GM23248 (cell line): ENCODE measurements around the gene XRN2. TPM values are rescaled to one million over a fixed set of nuclear protein-coding genes. Genes with fewer than 3 reads are reported as not detected.

Source experiments
- DNase-seq: peaks from one replicate; pipeline ENCODE4 v3.0.0-alpha.2; 2015
- H2AFZ ChIP-seq: fragments of 200-600 bp; sonication (generic); 2 replicates; pipeline ENCODE4 v1.6.1; 2016; ENCODE audit warnings: antibody characterized with exemption
- H3F3A ChIP-seq: fragments of 200-600 bp; sonication (generic); 2 replicates; pipeline ENCODE4 v1.6.1; 2016; ENCODE audit warnings: mild to moderate bottlenecking, antibody characterized with exemption, mixed run types; ENCODE audit not compliant: insufficient read depth
- H3K27ac ChIP-seq: fragments of 200-600 bp; sonication (generic); 2 replicates; pipeline ENCODE4 v1.5.1; 2016; ENCODE audit warnings: mild to moderate bottlenecking
- H3K27me3 ChIP-seq: fragments of 200-600 bp; sonication (generic); replicated peaks from 2 replicates; pipeline ENCODE4 v1.6.1; 2016; ENCODE audit warnings: mild to moderate bottlenecking; ENCODE audit not compliant: insufficient read depth
- H3K36me3 ChIP-seq: fragments of 200-600 bp; sonication (generic); 2 replicates; pipeline ENCODE4 v1.6.1; 2016; ENCODE audit warnings: low read depth, mild to moderate bottlenecking
- H3K4me1 ChIP-seq: fragments of 200-600 bp; sonication (generic); 2 replicates; pipeline ENCODE4 v1.6.1; 2016; ENCODE audit warnings: mild to moderate bottlenecking; ENCODE audit not compliant: insufficient read depth
- H3K4me2 ChIP-seq: fragments of 200-600 bp; sonication (generic); one replicate; pipeline ENCODE4 v1.6.1; 2016; ENCODE audit warnings: mild to moderate bottlenecking; ENCODE audit not compliant: unreplicated experiment
- H3K4me3 ChIP-seq: fragments of 200-600 bp; sonication (generic); 2 replicates; pipeline ENCODE4 v1.5.1; 2016; ENCODE audit warnings: mild to moderate bottlenecking
- H3K79me2 ChIP-seq: fragments of 200-600 bp; sonication (generic); 2 replicates; pipeline ENCODE4 v1.6.1; 2016; ENCODE audit warnings: mild to moderate bottlenecking; ENCODE audit not compliant: insufficient read depth
- H3K9ac ChIP-seq: fragments of 200-600 bp; sonication (generic); 2 replicates; pipeline ENCODE4 v1.6.1; 2016; ENCODE audit warnings: mild to moderate bottlenecking
- H3K9me2 ChIP-seq: fragments of 200-600 bp; sonication (generic); 2 replicates; pipeline ENCODE4 v1.6.1; 2016; ENCODE audit warnings: mixed run types, mild to moderate bottlenecking, moderate library complexity; ENCODE audit not compliant: insufficient read depth
- H3K9me3 ChIP-seq: fragments of 200-600 bp; sonication (generic); one replicate; pipeline ENCODE4 v1.6.1; 2017; ENCODE audit warnings: low read depth
- H4K20me1 ChIP-seq: fragments of 200-600 bp; sonication (generic); 2 replicates; pipeline ENCODE4 v1.6.0; 2016; ENCODE audit not compliant: insufficient read depth
- EZH2 ChIP-seq: fragments of 200-600 bp; sonication (generic); IDR thresholded peaks from 2 replicates; pipeline ENCODE4 v1.6.1; 2018; ENCODE audit warnings: antibody characterized with exemption, mild to moderate bottlenecking; ENCODE audit not compliant: insufficient read depth, poor library complexity, severe bottlenecking
- EZH2phosphoT487 ChIP-seq: fragments of 200-600 bp; sonication (generic); IDR thresholded peaks from 2 replicates; pipeline ENCODE4 v1.6.1; 2018; ENCODE audit warnings: antibody characterized with exemption, moderate library complexity, mild to moderate bottlenecking, low read depth; ENCODE audit not compliant: insufficient read depth
- WGBS, 2 experiments: methylation state at CpG; one replicate each; pipeline ENCODE4 v1.1.6; 2015 to 2017; ENCODE audit warnings: low lambda C conversion rate in 2 of 2, low coverage in 1 of 2; ENCODE audit errors: missing lambda C conversion rate in 2 of 2; 5-methylcytosine and 5-hydroxymethylcytosine counted together
- in situ Hi-C: fragments of 300-500 bp; cut with MboI; formaldehyde crosslinking; loops from 2 replicates; pipeline ENCODE4 v1.15.0; 2020
- polyA plus RNA-seq: library from polyadenylated mRNA; unstranded; fragments of >200 nt; fragmentation: Nextera tagmentation; extraction: Ambion mirVana; gene quantifications from 2 replicates; pipeline ENCODE4 v1.2.1, GENCODE V29; 2016
- total RNA-seq: library from RNA; depleted of rRNA; stranded (reverse); fragments of >200 nt; shearing (Covaris generic); gene quantifications from 2 replicates; pipeline ENCODE4 v1.2.3, GENCODE V29; 2014

XRN2 gene
- total and polyA plus RNA-seq, 2 experiments from 2014 or later, result 55.0 to 78.9 TPM

- TF ChIP-seq EZH2 (no peak), EZH2phosphoT487 (no peak)
- H4K20me1 ChIP-seq, result no peaks in the 10 kb centered on the region
- no peak overlapping the region for H2AFZ ChIP-seq
- no peaks in the 10 kb centered on the region for H3K9me3 ChIP-seq
- H3K9me2 ChIP-seq, result no peaks in the 10 kb centered on the region
- H3K27me3 ChIP-seq, result peaks cover 36% of the 10 kb centered on the region
- no peak for DNase-seq
- in situ Hi-C loops, result no loop called here
- peaks cover 50% of the 10 kb centered on the region for H3K36me3 ChIP-seq
- no peak overlapping the region for H3K27ac ChIP-seq
- H3K4me1 ChIP-seq, result no peaks in the 10 kb centered on the region
- H3K4me3 ChIP-seq, result no peak overlapping the region
- no peak overlapping the region for H3K4me2 ChIP-seq
- 100% methylated on average over 7 of the region's 7 CpGs for WGBS, 2 experiments
- peaks cover 13% of the 10 kb centered on the region; the same call in 1 of the 2 replicates for H3F3A ChIP-seq
- H3K79me2 ChIP-seq, result no peaks in the 10 kb centered on the region
- no peak overlapping the region for H3K9ac ChIP-seq
Measured at GRCh38 chr20:21390768-21391167, 87.6 kb downstream of the XRN2 start.

DNA sequence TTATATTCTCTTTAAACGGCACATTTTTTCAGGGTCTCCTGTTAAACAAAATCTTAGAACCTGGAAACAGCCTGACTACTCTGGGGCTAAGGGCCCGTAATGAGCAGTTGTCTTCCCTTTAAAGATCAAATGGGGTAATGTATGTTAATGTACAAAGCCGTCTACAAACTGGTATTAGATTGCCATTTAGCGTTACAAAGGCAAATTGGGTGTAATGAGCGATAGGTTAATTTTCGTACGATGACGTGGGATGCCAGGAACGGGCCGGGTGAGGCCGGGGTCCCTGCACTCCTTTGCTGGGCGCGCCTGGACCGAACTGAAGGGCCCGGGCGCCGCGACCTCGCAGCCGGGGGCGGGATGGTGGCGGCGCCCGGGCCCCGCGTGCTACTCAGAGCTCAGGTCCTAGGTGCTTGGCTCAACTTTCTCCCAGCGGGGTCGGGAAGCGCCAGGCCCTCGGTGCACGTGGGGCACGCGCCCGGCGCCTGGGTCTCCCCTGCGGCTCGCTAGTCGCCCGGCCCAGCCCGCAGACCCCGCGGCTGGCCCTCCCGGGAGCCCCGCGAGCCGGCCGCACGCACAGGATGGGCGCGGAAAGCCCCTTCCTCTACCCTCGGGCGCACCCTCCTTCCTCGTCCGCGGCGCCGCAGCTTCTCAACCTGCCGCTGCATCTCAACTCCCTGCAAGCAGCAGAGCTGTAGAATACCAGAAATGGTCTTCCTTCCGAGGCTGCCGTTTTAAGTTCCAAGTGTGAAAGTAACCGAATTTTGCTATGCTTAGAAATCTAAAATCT, 88.2 kb downstream of the XRN2 start:
- TF ChIP-seq EZH2phosphoT487 (no peak), EZH2 (no peak)
- in situ Hi-C loops, result no loop called here

GRCh38 chr20:21391972-21392352, 88.8 kb downstream of the XRN2 start:
- no peaks in the 10 kb centered on the region for H3K9me2 ChIP-seq
- no peaks in the 10 kb centered on the region for H3K4me1 ChIP-seq
- no peak overlapping the region for H2AFZ ChIP-seq
- H3K4me3 ChIP-seq, result no peak overlapping the region
- no peak overlapping the region for H3K27ac ChIP-seq
- H3K27me3 ChIP-seq, result peaks cover 41% of the 10 kb centered on the region
- no peaks in the 10 kb centered on the region for H3K79me2 ChIP-seq
- no peaks in the 10 kb centered on the region for H3K9me3 ChIP-seq
- peaks cover 13% of the 10 kb centered on the region; the same call in 1 of the 2 replicates for H3F3A ChIP-seq
- 38 to 40% methylated on average over 10 of the region's 10 CpGs for WGBS, 2 experiments
- H3K9ac ChIP-seq, result no peak overlapping the region
- no peaks in the 10 kb centered on the region for H4K20me1 ChIP-seq
- in situ Hi-C loops, result no loop called here
- DNase-seq, result no peak
- no peak overlapping the region for H3K4me2 ChIP-seq
- no peak for TF ChIP-seq EZH2
- no peak for TF ChIP-seq EZH2phosphoT487
- H3K36me3 ChIP-seq, result peaks cover 38% of the 10 kb centered on the region

More for the DNA sequence above, 88.2 kb downstream of the XRN2 start:
- H3K4me3 ChIP-seq, result no peak overlapping the region
- peaks cover 41% of the 10 kb centered on the region for H3K27me3 ChIP-seq
- H3F3A ChIP-seq, result peaks cover 13% of the 10 kb centered on the region; the same call in 1 of the 2 replicates
- H3K4me2 ChIP-seq, result no peak overlapping the region
- WGBS, 2 experiments, result 57 to 58% methylated on average over 41 to 56 of the region's 61 CpGs
- H3K9me3 ChIP-seq, result no peaks in the 10 kb centered on the region
- H3K36me3 ChIP-seq, result peaks cover 44% of the 10 kb centered on the region
- H3K4me1 ChIP-seq, result no peaks in the 10 kb centered on the region
- H3K27ac ChIP-seq, result no peak overlapping the region
- H3K79me2 ChIP-seq, result no peaks in the 10 kb centered on the region
- no peak overlapping the region for H2AFZ ChIP-seq
- no peak for DNase-seq
- no peaks in the 10 kb centered on the region for H4K20me1 ChIP-seq
- no peaks in the 10 kb centered on the region for H3K9me2 ChIP-seq
- H3K9ac ChIP-seq, result no peak overlapping the region

DNA sequence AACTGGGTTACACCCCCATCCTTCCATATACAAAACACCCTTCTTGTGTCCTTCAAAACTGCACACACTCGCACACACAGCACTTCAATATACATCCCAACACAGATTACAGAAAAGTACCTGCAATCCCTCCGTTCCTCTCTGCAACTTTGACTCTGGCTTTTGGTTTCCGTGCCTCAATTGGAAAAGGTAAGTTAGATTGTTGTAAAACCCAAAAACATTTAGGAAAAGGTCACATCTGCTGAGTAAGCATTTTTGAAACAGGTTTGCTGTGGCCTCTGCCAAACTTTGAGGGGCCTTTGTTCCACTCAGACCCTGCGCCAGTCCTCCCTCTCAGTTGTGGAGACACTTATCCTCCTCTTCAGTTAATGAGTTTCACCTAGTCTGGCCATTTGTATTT, 90.0 kb downstream of the XRN2 start:
- no peak overlapping the region for H3K4me3 ChIP-seq
- 68 to 79% methylated on average over 4 of the region's 4 CpGs for WGBS, 2 experiments
- no peak overlapping the region for H3K27ac ChIP-seq
- H3K9me2 ChIP-seq, result no peaks in the 10 kb centered on the region
- no peaks in the 10 kb centered on the region for H3K4me1 ChIP-seq
- H3K27me3 ChIP-seq, result peaks cover 51% of the 10 kb centered on the region
- H3K79me2 ChIP-seq, result no peaks in the 10 kb centered on the region
- H3K4me2 ChIP-seq, result no peak overlapping the region
- no peak overlapping the region for H2AFZ ChIP-seq
- H4K20me1 ChIP-seq, result no peaks in the 10 kb centered on the region
- H3F3A ChIP-seq, result peaks cover 13% of the 10 kb centered on the region; the same call in 1 of the 2 replicates
- no peak overlapping the region for H3K9ac ChIP-seq
- H3K36me3 ChIP-seq, result peaks cover 26% of the 10 kb centered on the region
- H3K9me3 ChIP-seq, result no peaks in the 10 kb centered on the region
- in situ Hi-C loops, result no loop called here
- no peak for DNase-seq
- TF ChIP-seq EZH2 (no peak), EZH2phosphoT487 (no peak)
